Duodenal mucosa (tissue), 2 donors: ENCODE data around the gene PPM1F.

Experiments
- H3K27ac ChIP-seq: one replicate; pipeline ENCODE4 v1.7.0; 2013; ENCODE audit warnings: low read depth, low read length
- H3K27me3 ChIP-seq, 2 donors: one replicate each; pipeline ENCODE4 v1.7.0; 2013; ENCODE audit warnings: low read length in 2 of 2, control low read depth in 1 of 2; ENCODE audit not compliant: insufficient read depth in 2 of 2, control insufficient read depth in 1 of 2
- H3K36me3 ChIP-seq, 2 donors: one replicate each; pipeline ENCODE4 v1.7.0; 2013; ENCODE audit warnings: low read length in 2 of 2, control low read depth in 1 of 2; ENCODE audit not compliant: insufficient read depth in 2 of 2, control insufficient read depth in 1 of 2
- H3K4me1 ChIP-seq, 2 donors: one replicate each; pipeline ENCODE4 v1.7.0; 2013; ENCODE audit warnings: low read length in 2 of 2, control low read depth in 1 of 2; ENCODE audit not compliant: insufficient read depth in 2 of 2, control insufficient read depth in 1 of 2
- H3K4me3 ChIP-seq, 2 donors: one replicate each; pipeline ENCODE4 v1.7.0; 2013; ENCODE audit warnings: low read length in 2 of 2, low read depth in 1 of 2
- H3K9ac ChIP-seq, 2 donors: one replicate each; pipeline ENCODE4 v1.7.0; 2013; ENCODE audit warnings: low read length in 2 of 2, low read depth in 1 of 2
- H3K9me3 ChIP-seq, 2 donors: one replicate each; pipeline ENCODE4 v1.7.0; 2013; ENCODE audit warnings: low read length in 2 of 2, control low read depth in 1 of 2; ENCODE audit not compliant: control insufficient read depth in 1 of 2

Gene PPM1F

GRCh38 chr22:21933413-21933812 lies 19.2 kb downstream of the PPM1F start:
- Histone ChIP-seq H3K27me3 (no peaks in the 10 kb centered on the region), H3K9ac (no peak overlapping the region), H3K27ac (no peak overlapping the region), H3K4me3 (no peak overlapping the region), H3K4me1 (peaks cover 15 to 26% of the 10 kb centered on the region in 2 donors), H3K9me3 (no peaks in the 10 kb centered on the region), H3K36me3 (peaks cover 26 to 44% of the 10 kb centered on the region in 2 donors)

- Histone ChIP-seq H3K36me3 (peaks cover 26 to 48% of the 10 kb centered on the region in 2 donors), H3K27me3 (no peaks in the 10 kb centered on the region), H3K4me3 (no peak overlapping the region), H3K9ac (no peak overlapping the region), H3K27ac (no peak overlapping the region), H3K9me3 (no peaks in the 10 kb centered on the region), H3K4me1 (peaks cover 10 to 16% of the 10 kb centered on the region in 2 donors)
These were observed 20.3 kb downstream of the PPM1F start for GRCh38 chr22:21932347-21932746.

- Histone ChIP-seq H3K9me3 (no peaks in the 10 kb centered on the region), H3K4me1 (peaks cover 0 to 6% of the 10 kb centered on the region in 2 donors), H3K4me3 (no peak overlapping the region), H3K36me3 (peaks cover 26 to 53% of the 10 kb centered on the region in 2 donors), H3K27ac (no peak overlapping the region), H3K9ac (no peak overlapping the region), H3K27me3 (no peaks in the 10 kb centered on the region)
These were observed 21.6 kb downstream of the PPM1F start for GRCh38 chr22:21931056-21931455.

- no peaks in the 10 kb centered on the region for H3K27me3 ChIP-seq
These were observed 23.4 kb downstream of the PPM1F start for GRCh38 chr22:21929253-21929652.

GRCh38 chr22:21928048-21928447 lies 24.6 kb downstream of the PPM1F start:
- Histone ChIP-seq H3K27ac (no peak overlapping the region), H3K36me3 (peaks cover 22 to 55% of the 10 kb centered on the region in 2 donors), H3K27me3 (no peaks in the 10 kb centered on the region), H3K4me3 (no peak overlapping the region), H3K4me1 (no peaks in the 10 kb centered on the region), H3K9ac (no peak overlapping the region), H3K9me3 (no peaks in the 10 kb centered on the region)

More at GRCh38 chr22:21929253-21929652, 23.4 kb downstream of the PPM1F start:
- Histone ChIP-seq H3K9me3 (no peaks in the 10 kb centered on the region), H3K4me3 (no peak overlapping the region), H3K27ac (no peak overlapping the region), H3K9ac (no peak overlapping the region), H3K4me1 (no peaks in the 10 kb centered on the region), H3K36me3 (peaks cover 26 to 58% of the 10 kb centered on the region in 2 donors)

GRCh38 chr22:21927174-21927823 lies 25.3 kb downstream of the PPM1F start:
- Histone ChIP-seq H3K9ac (no peak overlapping the region), H3K27ac (no peak overlapping the region), H3K4me3 (no peak overlapping the region), H3K4me1 (no peaks in the 10 kb centered on the region), H3K27me3 (no peaks in the 10 kb centered on the region), H3K9me3 (no peaks in the 10 kb centered on the region), H3K36me3 (peaks cover 15 to 47% of the 10 kb centered on the region in 2 donors)

GRCh38 chr22:21926728-21927127 lies 25.9 kb downstream of the PPM1F start:
- H3K4me3 ChIP-seq = no peak overlapping the region
- no peak overlapping the region for H3K27ac ChIP-seq
- peaks cover 13 to 44% of the 10 kb centered on the region in 2 donors for H3K36me3 ChIP-seq

GRCh38 chr22:21923163-21923561 lies 29.5 kb downstream of the PPM1F start:
- Histone ChIP-seq H3K36me3 (peaks cover 0 to 17% of the 10 kb centered on the region in 2 donors), H3K9me3 (no peaks in the 10 kb centered on the region), H3K27me3 (no peaks in the 10 kb centered on the region), H3K9ac (no peak overlapping the region), H3K27ac (no peak overlapping the region), H3K4me1 (no peaks in the 10 kb centered on the region), H3K4me3 (no peak overlapping the region)

More at GRCh38 chr22:21926728-21927127, 25.9 kb downstream of the PPM1F start:
- Histone ChIP-seq H3K9ac (no peak overlapping the region), H3K27me3 (no peaks in the 10 kb centered on the region), H3K4me1 (no peaks in the 10 kb centered on the region), H3K9me3 (no peaks in the 10 kb centered on the region)

- H3K4me3 ChIP-seq = no peak overlapping the region
These were observed 30.1 kb downstream of the PPM1F start for GRCh38 chr22:21922370-21923162.

GRCh38 chr22:21921729-21922128 lies 30.9 kb downstream of the PPM1F start:
- Histone ChIP-seq H3K27me3 (no peaks in the 10 kb centered on the region), H3K36me3 (peaks cover 0 to 11% of the 10 kb centered on the region in 2 donors), H3K27ac (no peak overlapping the region), H3K4me3 (no peak overlapping the region), H3K9ac (no peak overlapping the region), H3K4me1 (no peaks in the 10 kb centered on the region), H3K9me3 (no peaks in the 10 kb centered on the region)

More at GRCh38 chr22:21922370-21923162, 30.1 kb downstream of the PPM1F start:
- peaks cover 0 to 16% of the 10 kb centered on the region in 2 donors for H3K36me3 ChIP-seq
- no peak overlapping the region for H3K9ac ChIP-seq
- H3K27me3 ChIP-seq = no peaks in the 10 kb centered on the region
- no peaks in the 10 kb centered on the region for H3K4me1 ChIP-seq
- H3K27ac ChIP-seq = no peak overlapping the region
- no peaks in the 10 kb centered on the region for H3K9me3 ChIP-seq
